PC-9 (cell line): ENCODE measurements around the gene GLT1D1.

ENCODE experiments used
- CTCF ChIP-seq: fragments of 200-600 bp; sonication (generic); conservative IDR thresholded peaks from 2 replicates; pipeline ENCODE4 v1.6.1; 2017; ENCODE audit warnings: mixed run types, antibody characterized with exemption, mild to moderate bottlenecking, moderate library complexity
- EZH2 ChIP-seq: fragments of 200-600 bp; sonication (generic); IDR thresholded peaks from 2 replicates; pipeline ENCODE4 v1.8.0; 2017; ENCODE audit warnings: antibody characterized with exemption, low read depth

- TF ChIP-seq EZH2 (no peak), CTCF (no peak)
Measured at GRCh38 chr12:128807161-128807724, 46.0 kb upstream of the GLT1D1 start.
